HG03575 (cell line): ENCODE results near the gene SLC22A31.
"Not testable (repeated sequence)": the region's sequence is repeated elsewhere in the genome, so short reads cannot be mapped to it uniquely, and the experiment has no call there.

Experiments used
- ATAC-seq: cut with Tn5 transposase; IDR thresholded peaks from one replicate; pipeline ENCODE4 v1.9.1; 2021; ENCODE audit not compliant: unreplicated experiment, insufficient number of reproducible peaks, low FRiP score; ENCODE audit errors: extremely low read depth

SLC22A31 gene

GRCh38 chr16:89195521-89196171 is 4.7 kb downstream of the SLC22A31 start:
- no peak for ATAC-seq

- no peak for ATAC-seq
Measured at GRCh38 chr16:89194340-89195311, 5.7 kb downstream of the SLC22A31 start.

GRCh38 chr16:89193576-89194293 is 6.6 kb downstream of the SLC22A31 start:
- no peak for ATAC-seq

GRCh38 chr16:89192956-89193575 is 7.3 kb downstream of the SLC22A31 start:
- ATAC-seq: no peak

- ATAC-seq: not testable (repeated sequence)
Measured at GRCh38 chr16:89192186-89192955, 8.0 kb downstream of the SLC22A31 start.

GRCh38 chr16:89191901-89192185 is 8.5 kb downstream of the SLC22A31 start:
- no peak for ATAC-seq

GRCh38 chr16:89191033-89191900 is 9.1 kb downstream of the SLC22A31 start:
- no peak for ATAC-seq

- no peak for ATAC-seq
Measured at GRCh38 chr16:89190150-89190958, 10.0 kb downstream of the SLC22A31 start.

GRCh38 chr16:89189358-89190025 is 10.8 kb downstream of the SLC22A31 start:
- no peak for ATAC-seq

- ATAC-seq: not testable (repeated sequence)
Measured at GRCh38 chr16:89188471-89189357, 11.6 kb downstream of the SLC22A31 start.

GRCh38 chr16:89187770-89188392 is 12.5 kb downstream of the SLC22A31 start:
- ATAC-seq: no peak

GRCh38 chr16:89187032-89187769 is 13.1 kb downstream of the SLC22A31 start:
- no peak for ATAC-seq

- not testable (repeated sequence) for ATAC-seq
Measured at GRCh38 chr16:89186593-89187031, 13.7 kb downstream of the SLC22A31 start.

- not testable (repeated sequence) for ATAC-seq
Measured at GRCh38 chr16:89185887-89186592, 14.3 kb downstream of the SLC22A31 start.
